HG02885 (cell line): Measurements from ENCODE around the gene C4BPB.
"Not testable (repeated sequence)": the region's sequence is repeated elsewhere in the genome, so short reads cannot be mapped to it uniquely, and the experiment has no call there.

Experiments used
- ATAC-seq: cut with Tn5 transposase; IDR thresholded peaks from one replicate; pipeline ENCODE4 v1.9.1; 2021; ENCODE audit warnings: mild to moderate bottlenecking; ENCODE audit not compliant: unreplicated experiment, poor library complexity

C4BPB gene

GRCh38 chr1:207088701-207089626 lies at the start of gene C4BPB:
C4BPB (plus strand) TSS chr1:207088860; CDS start chr1:207089532, 672 bp downstream.
- ATAC-seq = no peak

GRCh38 chr1:207039380-207040180 lies 49.1 kb upstream of the C4BPB start:
- ATAC-seq = no peak

GRCh38 chr1:207040181-207040533 lies 48.5 kb upstream of the C4BPB start:
- no peak for ATAC-seq

- not testable (repeated sequence) for ATAC-seq
Measured at GRCh38 chr1:207041397-207041796, 47.3 kb upstream of the C4BPB start.

GRCh38 chr1:207045453-207045852 lies 43.2 kb upstream of the C4BPB start:
- no peak for ATAC-seq

GRCh38 chr1:207047505-207047904 lies 41.2 kb upstream of the C4BPB start:
- no peak for ATAC-seq

- ATAC-seq = no peak
Measured at GRCh38 chr1:207048041-207048440, 40.6 kb upstream of the C4BPB start.

- ATAC-seq = no peak
Measured at GRCh38 chr1:207049054-207049453, 39.6 kb upstream of the C4BPB start.

GRCh38 chr1:207049514-207049913 lies 39.1 kb upstream of the C4BPB start:
- ATAC-seq = no peak

GRCh38 chr1:207049974-207050391 lies 38.7 kb upstream of the C4BPB start:
- ATAC-seq = peak; percentile 37

- peak; percentile 56 for ATAC-seq
Measured at GRCh38 chr1:207050480-207051190, 38.0 kb upstream of the C4BPB start.

- ATAC-seq = no peak
Measured at GRCh38 chr1:207051191-207051943, 37.3 kb upstream of the C4BPB start, which contains the start of gene YOD1. YOD1 (minus strand) TSS chr1:207051208; CDS start chr1:207051030, 178 bp downstream.

GRCh38 chr1:207052911-207053769 lies 35.5 kb upstream of the C4BPB start, which contains the start of gene PFKFB2:
PFKFB2 (plus strand) TSS chr1:207053275; CDS start chr1:207054718, 1,443 bp downstream.
- ATAC-seq = peak; percentile 84

- ATAC-seq = no peak
Measured at GRCh38 chr1:207054491-207054890, 34.2 kb upstream of the C4BPB start.

GRCh38 chr1:207055386-207056001 lies 33.2 kb upstream of the C4BPB start:
- ATAC-seq = no peak

GRCh38 chr1:207056673-207057072 lies 32.0 kb upstream of the C4BPB start:
- no peak for ATAC-seq

GRCh38 chr1:207058252-207058651 lies 30.4 kb upstream of the C4BPB start:
- ATAC-seq = no peak
